ENCODE data around the gene GPC6.

DNA sequence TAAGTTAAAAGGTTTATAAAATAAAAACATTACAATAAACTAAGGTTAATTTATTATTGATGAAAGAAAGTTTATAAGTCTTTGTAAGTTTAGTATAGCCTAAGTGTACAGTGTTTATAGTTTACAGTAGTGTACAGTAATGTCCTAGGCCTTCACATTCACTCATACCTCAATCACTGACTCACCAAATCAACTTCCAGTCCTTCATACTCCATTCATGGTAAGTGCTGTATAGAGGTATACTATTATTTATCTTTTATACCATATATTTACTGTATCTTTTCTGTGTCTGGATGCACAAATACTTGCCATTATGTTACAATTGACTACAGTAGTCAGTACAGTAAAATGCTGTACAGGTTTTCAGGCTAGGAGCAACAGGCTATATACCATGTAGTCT, 490.0 kb downstream of the GPC6 start:
- no peak for TF ChIP-seq CTCF (IDR thresholded peaks at IDR 0.05)
- no peak for TF ChIP-seq EZH2 (IDR thresholded peaks at IDR 0.05)
- no peak for TF ChIP-seq EZH2phosphoT487 (IDR thresholded peaks at IDR 0.05)

Measured in neural progenitor cell (in vitro differentiated cells).